H1 (cell line): ENCODE data around the gene ROBO4. TPM values are rescaled to one million over a fixed set of nuclear protein-coding genes. Genes with fewer than 3 reads are reported as not detected.

Source experiments
- CTCF ChIA-PET: fragments of 300-600 bp; sonication (Branson Sonifier 250); formaldehyde crosslinking; loops from one replicate; lab custom pipeline; 2021; ENCODE audit not compliant: partially characterized antibody; lab: Charles Lee
- POLR2A ChIA-PET: fragments of 300-600 bp; sonication (Branson Sonifier 250); formaldehyde crosslinking; loops from one replicate; lab custom pipeline; 2021; ENCODE audit warnings: inconsistent platforms; ENCODE audit not compliant: partially characterized antibody; lab: Charles Lee
- DNase-seq, 2 experiments: peaks; one replicate each; pipeline versions ENCODE4 v3.0.0 to v3.0.0-alpha.2; 2010 to 2022; ENCODE audit warnings: low spot score in 2 of 2, low read depth in 1 of 2, mixed read lengths in 1 of 2
- FAIRE-seq: peaks from 2 replicates; lab custom pipeline; 2011; peaks lifted over from hg19 to GRCh38; lab: Jason Lieb, UNC
- H2AFZ ChIP-seq: 2 replicates; pipeline ENCODE4 v1.8.1; 2012; ENCODE audit warnings: low read length, inconsistent platforms
- H2AK5ac ChIP-seq: 2 replicates; pipeline ENCODE4 v1.6.1; 2013; ENCODE audit warnings: low read depth, low read length
- H2BK120ac ChIP-seq: replicated peaks from 2 replicates; pipeline ENCODE3; 2013; ENCODE audit warnings: low read depth, low read length, inconsistent platforms
- H2BK12ac ChIP-seq: 2 replicates; pipeline ENCODE4 v1.6.1; 2013; ENCODE audit warnings: low read depth, low read length
- H2BK15ac ChIP-seq: 2 replicates; pipeline ENCODE4 v1.6.1; 2013; ENCODE audit warnings: low read length
- H2BK20ac ChIP-seq: 2 replicates; pipeline ENCODE4 v1.6.1; 2013; ENCODE audit warnings: low read length
- H2BK5ac ChIP-seq: 2 replicates; pipeline ENCODE4 v1.6.1; 2013; ENCODE audit warnings: low read depth, low read length
- H3K14ac ChIP-seq: 2 replicates; pipeline ENCODE4 v1.6.1; 2013; ENCODE audit warnings: inconsistent platforms; ENCODE audit not compliant: insufficient read length
- H3K18ac ChIP-seq: 2 replicates; pipeline ENCODE4 v1.6.1; 2013; ENCODE audit warnings: low read length; ENCODE audit errors: extremely low read depth
- H3K23ac ChIP-seq: 2 replicates; pipeline ENCODE4 v1.6.1; 2013; ENCODE audit warnings: inconsistent platforms; ENCODE audit not compliant: insufficient read length
- H3K23me2 ChIP-seq: 2 replicates; pipeline ENCODE4 v1.6.1; 2013; ENCODE audit warnings: low read depth, low read length
- H3K27ac ChIP-seq: 2 replicates; pipeline ENCODE4 v1.6.1; 2011; ENCODE audit warnings: low read depth, low read length, inconsistent platforms
- H3K27me3 ChIP-seq, 4 experiments: replicated peaks in 1 of 4; 1 replicate in 1 of 4; 2 replicates in 3 of 4; pipeline versions ENCODE4 v1.6.1 to v1.8.1; 2011 to 2013; ENCODE audit warnings: low read length in 3 of 4, mild to moderate bottlenecking in 3 of 4, inconsistent platforms in 2 of 4, mixed read lengths in 2 of 4, moderate library complexity in 1 of 4; ENCODE audit not compliant: control insufficient read depth in 3 of 4, insufficient read depth in 3 of 4; ENCODE audit errors: extremely low read depth in 1 of 4
- H3K36me3 ChIP-seq, 4 experiments: 2 replicates each; pipeline versions ENCODE4 v1.6.1 to v1.8.1; 2011 to 2013; ENCODE audit warnings: mild to moderate bottlenecking in 4 of 4, low read length in 3 of 4, moderate library complexity in 2 of 4, control low read depth in 1 of 4, inconsistent platforms in 1 of 4; ENCODE audit not compliant: insufficient read depth in 4 of 4, control insufficient read depth in 2 of 4
- H3K4ac ChIP-seq: replicated peaks from 2 replicates; pipeline ENCODE3; 2013; ENCODE audit warnings: low read length, low read depth, mixed read lengths, inconsistent platforms; ENCODE audit not compliant: insufficient read length
- H3K4me1 ChIP-seq, 4 experiments: replicated peaks in 1 of 4; 1 replicate in 1 of 4; 2 replicates in 3 of 4; pipeline versions ENCODE4 v1.6.1 to v1.8.1; 2011 to 2013; ENCODE audit warnings: low read length in 3 of 4, inconsistent platforms in 2 of 4, mixed read lengths in 1 of 4; ENCODE audit not compliant: insufficient read depth in 4 of 4, control insufficient read depth in 3 of 4
- H3K4me2 ChIP-seq, 2 experiments: 2 replicates each; pipeline versions ENCODE4 v1.6.1 to v1.8.1; 2011 to 2013; ENCODE audit warnings: low read depth in 2 of 2, low read length in 2 of 2, control low read depth in 1 of 2, inconsistent platforms in 1 of 2, mild to moderate bottlenecking in 1 of 2; ENCODE audit not compliant: insufficient read depth in 1 of 2
- H3K4me3 ChIP-seq, 4 experiments: fragments of 200-600, 300-600 bp in 1 of 4; sonication (generic), shearing (Covaris generic), sonication (Bioruptor Twin) in 1 of 4; 2 replicates each; pipeline versions ENCODE4 v1.5.1 to v1.8.1; 2011 to 2016; ENCODE audit warnings: low read length in 4 of 4, low read depth in 3 of 4, control low read depth in 2 of 4, inconsistent platforms in 2 of 4, mild to moderate bottlenecking in 2 of 4, mixed read lengths in 1 of 4, moderate library complexity in 1 of 4; ENCODE audit not compliant: insufficient read depth in 2 of 4; ENCODE audit errors: extremely low read depth in 1 of 4
- H3K56ac ChIP-seq: replicated peaks from 2 replicates; pipeline ENCODE3; 2013; ENCODE audit warnings: low read depth, mild to moderate bottlenecking, mixed read lengths, low read length, inconsistent platforms; ENCODE audit not compliant: insufficient read length
- H3K79me1 ChIP-seq: 2 replicates; pipeline ENCODE4 v1.6.1; 2013; ENCODE audit warnings: low read depth, low read length, control low read depth
- H3K79me2 ChIP-seq, 2 experiments: 2 replicates each; pipeline versions ENCODE4 v1.6.1 to v1.8.1; 2012 to 2013; ENCODE audit warnings: low read length in 2 of 2, mild to moderate bottlenecking in 2 of 2, inconsistent platforms in 1 of 2; ENCODE audit not compliant: insufficient read depth in 2 of 2, control insufficient read depth in 1 of 2
- H3K9ac ChIP-seq, 4 experiments: replicated peaks in 1 of 4; 1 replicate in 1 of 4; 2 replicates in 3 of 4; pipeline versions ENCODE4 v1.6.1 to v1.8.1; 2011 to 2013; ENCODE audit warnings: low read depth in 3 of 4, low read length in 3 of 4, control low read depth in 2 of 4, mild to moderate bottlenecking in 2 of 4, moderate library complexity in 2 of 4, inconsistent platforms in 1 of 4; ENCODE audit errors: extremely low read depth in 1 of 4
- H3K9me3 ChIP-seq, 2 experiments: 2 replicates each; pipeline versions ENCODE4 v1.6.1 to v1.8.1; 2012 to 2013; ENCODE audit warnings: mild to moderate bottlenecking in 2 of 2, moderate library complexity in 2 of 2, control low read depth in 1 of 2, inconsistent platforms in 1 of 2, low read depth in 1 of 2, low read length in 1 of 2, mixed read lengths in 1 of 2; ENCODE audit not compliant: insufficient read depth in 2 of 2
- H4K20me1 ChIP-seq, 2 experiments: replicated peaks in 1 of 2; 2 replicates each; pipeline versions ENCODE3 to v1.8.1; 2011 to 2013; ENCODE audit warnings: inconsistent platforms in 2 of 2, low read length in 2 of 2, mild to moderate bottlenecking in 1 of 2; ENCODE audit not compliant: insufficient read depth in 2 of 2, control insufficient read depth in 1 of 2
- H4K5ac ChIP-seq: 2 replicates; pipeline ENCODE4 v1.6.1; 2013; ENCODE audit warnings: low read length, low read depth, mixed read lengths, inconsistent platforms; ENCODE audit not compliant: insufficient read length
- H4K8ac ChIP-seq: 2 replicates; pipeline ENCODE4 v1.8.0; 2013; ENCODE audit warnings: mild to moderate bottlenecking, moderate library complexity, low read length, inconsistent platforms; ENCODE audit not compliant: insufficient read depth; ENCODE audit errors: extremely low read depth
- H4K91ac ChIP-seq: replicated peaks from 2 replicates; pipeline ENCODE3; 2013; ENCODE audit warnings: low read length, mixed read lengths, inconsistent platforms; ENCODE audit not compliant: insufficient read length
- ASH2L ChIP-seq: fragments of 200-600, 300-600 bp; sonication (generic); IDR thresholded peaks from one replicate; pipeline ENCODE4 v1.7.1; 2017; ENCODE audit warnings: low read length
- ATF2 ChIP-seq: IDR thresholded peaks from 2 replicates; pipeline ENCODE4 v1.6.1; 2012; ENCODE audit warnings: low read length, inconsistent platforms
- BACH1 ChIP-seq: IDR thresholded peaks from 2 replicates; pipeline ENCODE4 v1.6.1; 2012; ENCODE audit warnings: low read length, improper control_type of control experiment
- CEBPB ChIP-seq: IDR thresholded peaks from 2 replicates; pipeline ENCODE4 v1.6.1; 2012; ENCODE audit warnings: low read depth, low read length
- CTBP2 ChIP-seq: IDR thresholded peaks from 2 replicates; pipeline ENCODE4 v1.7.0; 2011; ENCODE audit warnings: borderline replicate concordance, mild to moderate bottlenecking, moderate library complexity, mixed read lengths, low read length; ENCODE audit not compliant: insufficient read depth, insufficient read length
- EZH2 ChIP-seq: fragments of 200-600 bp; sonication (generic); IDR thresholded peaks from 2 replicates; pipeline ENCODE4 v1.7.1; 2012; ENCODE audit warnings: low read depth, mild to moderate bottlenecking, moderate library complexity, low read length, inconsistent platforms; ENCODE audit not compliant: severe bottlenecking
- HDAC6 ChIP-seq: IDR thresholded peaks from one replicate; pipeline ENCODE4 v1.7.1; 2012; ENCODE audit warnings: low read depth, mild to moderate bottlenecking, inconsistent platforms, low read length, moderate library complexity
- JUND ChIP-seq: IDR thresholded peaks from 2 replicates; pipeline ENCODE4 v1.6.1; 2011; ENCODE audit warnings: mild to moderate bottlenecking, improper control_type of control experiment, low read length
- NRF1 ChIP-seq: IDR thresholded peaks from 2 replicates; pipeline ENCODE4 v1.6.1; 2011; ENCODE audit warnings: mild to moderate bottlenecking, low read depth, low read length, improper control_type of control experiment
- RBBP5 ChIP-seq: IDR thresholded peaks from 2 replicates; pipeline ENCODE4 v1.7.1; 2012; ENCODE audit warnings: low read depth, mild to moderate bottlenecking, inconsistent platforms, low read length, moderate library complexity, borderline replicate concordance
- RNF2 ChIP-seq: fragments of 200-900, 300-1000 bp; sonication (generic); IDR thresholded peaks from 2 replicates; pipeline ENCODE4 v1.7.1; 2016; ENCODE audit warnings: borderline replicate concordance, low read depth, mild to moderate bottlenecking, antibody characterized with exemption, low read length; ENCODE audit not compliant: poor library complexity, severe bottlenecking; ENCODE audit errors: missing control alignments
- SRF ChIP-seq: IDR thresholded peaks from 2 replicates; pipeline ENCODE4 v1.6.1; 2011; ENCODE audit warnings: mild to moderate bottlenecking, low read depth, low read length, moderate library complexity
- WGBS, 2 experiments: shearing (Covaris generic) in 1 of 2; methylation state at CpG; one replicate each; pipeline versions ENCODE4 v1.1.6 to v1.1.7; 2013 to 2015; ENCODE audit warnings: low lambda C conversion rate in 2 of 2, mixed read lengths in 2 of 2, inconsistent platforms in 1 of 2, low coverage in 1 of 2, missing lambda C conversion rate in 1 of 2; ENCODE audit not compliant: insufficient replicate concordance in 2 of 2, insufficient coverage in 1 of 2, insufficient read length in 1 of 2; ENCODE audit errors: extremely low coverage in 1 of 2, missing lambda C conversion rate in 1 of 2; 5-methylcytosine and 5-hydroxymethylcytosine counted together
- polyA plus RNA-seq, 7 experiments: library from polyadenylated mRNA; depleted of rRNA in 3 of 7; stranded (reverse) in 5 of 7; unstranded in 2 of 7; fragments of >200 nt in 5 of 7; fragments of 200-250 nt in 2 of 7; gene quantifications; 1 replicate in 5 of 7; 2 replicates in 1 of 7; 4 replicates in 1 of 7; pipeline versions ENCODE4 v1.2.1 to v1.2.3, GENCODE V29; 2011 to 2013; ENCODE audit warnings: missing spikeins in 2 of 7, mixed read lengths in 2 of 7
- total RNA-seq: library from RNA; stranded (reverse); fragmentation: NEBNext Ultra II Directional; extraction: Animal tissue kit (Norgen Biotek cat#: 25700); gene quantifications from 2 replicates; pipeline ENCODE4 v1.2.1, GENCODE V29; 2021

Gene ROBO4
- total and polyA plus RNA-seq, 2 of the 8 experiments (the other 6 are each of a cell fraction or from before 2014, with no cell fraction given), result 0.03 TPM; not detected in 1

GRCh38 chr11:124884340-124884739 lies 13.3 kb downstream of the ROBO4 start:
- Histone ChIP-seq H3K79me1 (no peaks in the 10 kb centered on the region), H3K27me3 (peaks cover 0 to 3% (median 2%) of the 10 kb centered on the region in 4 experiments; a peak in 3 of 7 replicates), H4K20me1 (no peaks in the 10 kb centered on the region), H3K23me2 (no peaks in the 10 kb centered on the region; the same call in 1 of the 2 replicates), H3K56ac (no peak overlapping the region), H3K4me3 (no peak overlapping the region), H2AFZ (no peak overlapping the region), H2BK120ac (no peak overlapping the region), H3K27ac (no peak overlapping the region), H2BK12ac (no peak overlapping the region), H3K14ac (no peak overlapping the region), H3K9me3 (no peaks in the 10 kb centered on the region), H4K5ac (no peak overlapping the region), H3K4me2 (no peak overlapping the region), H3K4ac (no peak overlapping the region), H3K4me1 (peaks cover 0 to 2% (median 0%) of the 10 kb centered on the region in 4 experiments; a peak in 2 of 7 replicates), H4K8ac (no peak overlapping the region), H2BK15ac (no peak overlapping the region), H4K91ac (no peak overlapping the region), H2AK5ac (no peak overlapping the region), H3K9ac (no peak overlapping the region), H2BK20ac (no peak overlapping the region), H3K79me2 (no peaks in the 10 kb centered on the region), H2BK5ac (no peak overlapping the region), H3K18ac (no peak overlapping the region), H3K36me3 (no peaks in the 10 kb centered on the region), H3K23ac (no peak overlapping the region)
- CTCF ChIA-PET, result interaction anchor here (0.9 to 2.1 kb wide), 8 partner anchors 8 to 261 kb away, joined by 3 to 7 read pairs (median 4); partner anchors contain the start of gene ROBO4
- DNase-seq (no peak), FAIRE-seq (no peak)
- 88% methylated on average over 1 of the region's 1 CpG; no CpG with 5 or more reads in 1 of the 2 experiments for WGBS, 2 experiments
- POLR2A ChIA-PET, result interaction anchor here (0.8 kb wide), 1 partner anchor 10 kb away, joined by 3 read pairs; no protein-coding TSS in a partner anchor
- no peak for TF ChIP-seq CEBPB
- no peak for TF ChIP-seq ASH2L
- TF ChIP-seq RNF2, result no peak
- TF ChIP-seq ATF2, result no peak
- no peak for TF ChIP-seq HDAC6
- TF ChIP-seq EZH2, result no peak
- no peak for TF ChIP-seq RBBP5
- TF ChIP-seq NRF1, result no peak
- no peak for TF ChIP-seq JUND
- no peak for TF ChIP-seq CTBP2
- no peak for TF ChIP-seq BACH1
- TF ChIP-seq SRF, result no peak
